Hepatocyte (in vitro differentiated cells): Measurements from ENCODE around the gene TANGO6.

Experiments
- EZH2phosphoT487 ChIP-seq: fragments of 200-600 bp; sonication (generic); IDR thresholded peaks from one replicate; pipeline ENCODE4 v1.6.1; 2018; ENCODE audit warnings: antibody characterized with exemption, mild to moderate bottlenecking, low read depth, moderate library complexity; ENCODE audit not compliant: unreplicated experiment, severe bottlenecking
- TF ChIP-seq, protein P1 (sequence below): fragments of 200-600 bp; sonication (generic); IDR thresholded peaks from 2 replicates; pipeline ENCODE4 v1.5.1; 2016; ENCODE audit warnings: antibody characterized with exemption, mild to moderate bottlenecking; ENCODE audit not compliant: poor library complexity

GRCh38 chr16:69039333-69039941 lies 196.1 kb downstream of the TANGO6 start:
- TF ChIP-seq EZH2phosphoT487: no peak
- TF ChIP-seq, protein P1, sequence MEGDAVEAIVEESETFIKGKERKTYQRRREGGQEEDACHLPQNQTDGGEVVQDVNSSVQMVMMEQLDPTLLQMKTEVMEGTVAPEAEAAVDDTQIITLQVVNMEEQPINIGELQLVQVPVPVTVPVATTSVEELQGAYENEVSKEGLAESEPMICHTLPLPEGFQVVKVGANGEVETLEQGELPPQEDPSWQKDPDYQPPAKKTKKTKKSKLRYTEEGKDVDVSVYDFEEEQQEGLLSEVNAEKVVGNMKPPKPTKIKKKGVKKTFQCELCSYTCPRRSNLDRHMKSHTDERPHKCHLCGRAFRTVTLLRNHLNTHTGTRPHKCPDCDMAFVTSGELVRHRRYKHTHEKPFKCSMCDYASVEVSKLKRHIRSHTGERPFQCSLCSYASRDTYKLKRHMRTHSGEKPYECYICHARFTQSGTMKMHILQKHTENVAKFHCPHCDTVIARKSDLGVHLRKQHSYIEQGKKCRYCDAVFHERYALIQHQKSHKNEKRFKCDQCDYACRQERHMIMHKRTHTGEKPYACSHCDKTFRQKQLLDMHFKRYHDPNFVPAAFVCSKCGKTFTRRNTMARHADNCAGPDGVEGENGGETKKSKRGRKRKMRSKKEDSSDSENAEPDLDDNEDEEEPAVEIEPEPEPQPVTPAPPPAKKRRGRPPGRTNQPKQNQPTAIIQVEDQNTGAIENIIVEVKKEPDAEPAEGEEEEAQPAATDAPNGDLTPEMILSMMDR: no peak
